Measurements from ENCODE around the gene YIPF6.
"Not testable (repeated sequence)": the region's sequence is repeated elsewhere in the genome, so short reads cannot be mapped to it uniquely, and the experiment has no call there.

YIPF6 gene

DNA sequence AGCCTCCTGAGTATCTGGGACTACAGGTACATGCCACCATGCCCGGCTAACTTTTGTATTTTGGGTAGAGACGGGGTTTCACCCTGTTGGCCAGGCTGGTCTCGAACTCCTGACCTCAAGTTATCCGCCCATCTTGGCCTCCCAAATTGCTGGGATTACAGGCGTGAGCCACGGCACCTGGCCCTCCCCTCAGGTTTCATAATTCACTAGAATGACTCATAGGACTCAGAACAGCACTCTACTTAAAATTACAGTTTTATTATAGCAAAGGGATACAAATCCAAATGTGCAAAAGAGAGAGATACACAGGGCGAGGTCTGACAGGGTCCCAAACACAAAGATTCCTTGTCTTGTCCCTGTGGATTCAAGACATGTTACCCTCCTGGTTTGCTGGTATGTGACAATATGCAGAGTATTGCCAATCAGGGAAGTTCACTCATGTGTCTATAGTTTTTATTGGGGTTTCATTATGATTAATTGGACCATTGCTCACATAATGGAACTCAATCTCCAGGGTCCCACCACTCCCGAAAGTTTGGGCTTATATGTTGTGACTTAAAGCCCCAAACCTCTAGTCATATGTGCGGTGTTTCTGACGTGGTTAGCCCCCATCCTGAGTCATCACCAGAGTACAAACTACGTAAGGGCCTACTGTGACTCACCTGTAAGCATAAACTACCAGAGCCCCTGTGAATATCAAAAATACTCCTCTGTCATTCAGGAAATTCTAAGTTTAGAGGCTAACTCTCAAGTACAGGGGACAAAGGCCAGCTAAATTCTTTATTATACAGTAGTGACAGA is 5.2 kb downstream of the YIPF6 start:
- Histone ChIP-seq H3K27ac (ENCODE audit: low read depth, low read length) (no peak overlapping the region), H3K36me3 (ENCODE audit: control insufficient read depth in 5 of 5, insufficient read depth in 5 of 5, low read length in 5 of 5) (no peaks in the 10 kb centered on the region), H3K4me3 (ENCODE audit: low read depth in 1 of 5, low read length in 5 of 5) (no peak overlapping the region), H3K4me1 (ENCODE audit: control insufficient read depth in 5 of 5, insufficient read depth in 5 of 5, low read length in 5 of 5) (peaks cover 0 to 10% (median 7%) of the 10 kb centered on the region in 5 donors), H3K27me3 (ENCODE audit: control insufficient read depth in 5 of 5, insufficient read depth in 4 of 5, low read length in 5 of 5) (peaks cover 0 to 2% (median 0%) of the 10 kb centered on the region in 5 donors), H3K9ac (ENCODE audit: low read length in 5 of 5) (no peak overlapping the region), H3K9me3 (ENCODE audit: control insufficient read depth in 5 of 5, low read length in 5 of 5) (no peaks in the 10 kb centered on the region)

DNA sequence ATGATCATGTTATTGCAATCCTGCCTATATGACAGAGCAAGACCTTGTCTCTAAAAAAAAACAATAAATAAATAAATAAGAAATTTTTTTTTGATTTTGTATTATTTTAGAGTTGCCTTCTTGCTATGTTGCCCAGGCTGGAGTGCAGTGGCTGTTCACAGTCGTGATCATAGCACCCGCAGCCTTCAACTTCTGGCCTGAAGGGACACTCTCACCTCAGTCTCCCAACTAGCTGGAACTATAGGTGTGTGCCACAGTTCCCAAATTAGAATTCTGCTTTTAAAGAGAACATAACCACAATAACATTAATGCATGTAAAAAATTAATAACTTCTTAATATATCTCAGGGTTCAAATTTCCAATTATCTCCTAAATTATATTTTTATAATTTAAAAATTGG is 7.8 kb downstream of the YIPF6 start:
- H3K27me3 ChIP-seq (ENCODE audit: control insufficient read depth in 5 of 5, insufficient read depth in 4 of 5, low read length in 5 of 5): peaks cover 0 to 3% (median 3%) of the 10 kb centered on the region in 5 donors
- H3K9me3 ChIP-seq (ENCODE audit: control insufficient read depth in 5 of 5, low read length in 5 of 5): no peaks in the 10 kb centered on the region
- peaks cover 0 to 2% (median 0%) of the 10 kb centered on the region in 5 donors for H3K4me1 ChIP-seq (ENCODE audit: control insufficient read depth in 5 of 5, insufficient read depth in 5 of 5, low read length in 5 of 5)
- H3K9ac ChIP-seq (ENCODE audit: low read length in 5 of 5): no peak overlapping the region
- H3K27ac ChIP-seq (ENCODE audit: low read depth, low read length): no peak overlapping the region
- H3K4me3 ChIP-seq (ENCODE audit: low read depth in 1 of 5, low read length in 5 of 5): no peak overlapping the region
- H3K36me3 ChIP-seq (ENCODE audit: control insufficient read depth in 5 of 5, insufficient read depth in 5 of 5, low read length in 5 of 5): peaks cover 0 to 2% (median under 1%) of the 10 kb centered on the region in 5 donors

DNA sequence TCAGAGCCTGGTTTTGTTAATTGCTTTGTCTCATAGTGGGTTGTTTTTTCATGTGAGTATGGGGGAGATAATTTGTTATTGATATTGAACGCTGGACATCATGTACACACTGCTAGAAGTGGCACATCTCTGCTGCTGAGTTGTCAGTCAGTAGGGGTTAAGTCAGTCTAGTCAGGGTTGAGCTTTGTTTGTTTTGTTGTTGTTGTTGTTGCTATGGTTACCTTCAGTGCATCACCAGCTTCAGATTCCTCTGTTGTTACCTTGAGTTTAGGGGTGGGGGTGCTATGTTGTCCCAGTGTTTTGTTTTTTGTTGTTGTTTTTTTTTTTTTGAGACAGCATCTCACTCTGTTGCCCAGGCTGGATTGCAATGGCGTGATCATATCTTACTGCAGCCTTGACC is 9.9 kb downstream of the YIPF6 start:
- no peaks in the 10 kb centered on the region for H3K9me3 ChIP-seq (ENCODE audit: control insufficient read depth in 5 of 5, low read length in 5 of 5)
- no peak overlapping the region for H3K4me3 ChIP-seq (ENCODE audit: low read depth in 1 of 5, low read length in 5 of 5)
- H3K27ac ChIP-seq (ENCODE audit: low read depth, low read length): no peak overlapping the region
- peaks cover 0 to 3% (median 3%) of the 10 kb centered on the region in 5 donors for H3K27me3 ChIP-seq (ENCODE audit: control insufficient read depth in 5 of 5, insufficient read depth in 4 of 5, low read length in 5 of 5)
- H3K4me1 ChIP-seq (ENCODE audit: control insufficient read depth in 5 of 5, insufficient read depth in 5 of 5, low read length in 5 of 5): peaks cover 0 to 2% (median 0%) of the 10 kb centered on the region in 5 donors
- no peak overlapping the region for H3K9ac ChIP-seq (ENCODE audit: low read length in 5 of 5)
- H3K36me3 ChIP-seq (ENCODE audit: control insufficient read depth in 5 of 5, insufficient read depth in 5 of 5, low read length in 5 of 5): peaks cover 0 to 7% (median 3%) of the 10 kb centered on the region in 5 donors

DNA sequence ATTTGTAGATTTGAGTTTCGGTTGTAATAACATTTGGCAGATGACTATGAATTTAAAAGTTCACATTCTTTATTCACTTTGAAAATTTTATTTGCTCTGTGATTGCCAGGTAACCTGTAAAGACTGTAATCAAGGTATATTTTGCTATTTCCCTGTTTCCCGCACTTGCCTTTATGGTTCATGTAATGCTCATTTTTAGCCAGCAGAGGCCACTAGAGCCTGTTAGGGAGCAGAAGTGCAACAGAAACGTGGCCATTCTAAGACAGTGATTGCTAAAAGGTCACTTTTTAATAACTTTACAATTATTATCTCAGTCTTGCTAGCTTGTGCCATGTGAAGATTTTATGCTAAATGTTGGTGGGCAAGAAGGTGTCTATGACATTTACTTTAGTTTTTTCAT is 12.4 kb downstream of the YIPF6 start:
- no peak overlapping the region for H3K27ac ChIP-seq (ENCODE audit: low read depth, low read length)
- H3K36me3 ChIP-seq (ENCODE audit: control insufficient read depth in 5 of 5, insufficient read depth in 5 of 5, low read length in 5 of 5): peaks cover 3 to 18% (median 10%) of the 10 kb centered on the region in 5 donors
- no peaks in the 10 kb centered on the region for H3K9me3 ChIP-seq (ENCODE audit: control insufficient read depth in 5 of 5, low read length in 5 of 5)
- peaks cover 0 to 3% (median 3%) of the 10 kb centered on the region in 5 donors for H3K27me3 ChIP-seq (ENCODE audit: control insufficient read depth in 5 of 5, insufficient read depth in 4 of 5, low read length in 5 of 5)
- H3K9ac ChIP-seq (ENCODE audit: low read length in 5 of 5): no peak overlapping the region
- H3K4me3 ChIP-seq (ENCODE audit: low read depth in 1 of 5, low read length in 5 of 5): no peak overlapping the region
- H3K4me1 ChIP-seq (ENCODE audit: control insufficient read depth in 5 of 5, insufficient read depth in 5 of 5, low read length in 5 of 5): peaks cover 0 to 2% (median 0%) of the 10 kb centered on the region in 5 donors

DNA sequence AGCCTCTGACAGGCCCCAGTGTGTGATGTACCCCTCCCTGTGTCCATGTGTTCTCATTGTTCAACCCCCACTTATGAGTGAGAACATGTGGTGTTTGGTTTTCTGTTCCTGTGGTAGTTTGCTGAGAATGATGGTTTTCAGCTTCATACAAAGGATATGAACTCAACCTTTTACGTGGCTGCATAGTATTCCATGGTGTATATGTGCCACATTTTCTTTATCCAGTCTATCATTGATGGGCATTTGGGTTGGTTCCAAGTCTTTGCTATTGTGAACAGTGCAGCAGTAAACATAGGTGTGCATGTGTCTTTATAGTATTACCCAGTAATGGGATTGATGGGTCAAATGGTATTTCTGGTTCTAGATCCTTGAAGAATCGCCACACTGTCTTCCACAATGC is 25.8 kb downstream of the YIPF6 start:
- peaks cover 14 to 45% (median 21%) of the 10 kb centered on the region in 5 donors for H3K36me3 ChIP-seq (ENCODE audit: control insufficient read depth in 5 of 5, insufficient read depth in 5 of 5, low read length in 5 of 5)
- not testable (repeated sequence) for H3K27me3 ChIP-seq (ENCODE audit: control insufficient read depth in 5 of 5, insufficient read depth in 4 of 5, low read length in 5 of 5); H3K9ac ChIP-seq (ENCODE audit: low read length in 5 of 5); H3K9me3 ChIP-seq (ENCODE audit: control insufficient read depth in 5 of 5, low read length in 5 of 5); H3K4me1 ChIP-seq (ENCODE audit: control insufficient read depth in 5 of 5, insufficient read depth in 5 of 5, low read length in 5 of 5); H3K27ac ChIP-seq (ENCODE audit: low read depth, low read length); H3K4me3 ChIP-seq (ENCODE audit: low read depth in 1 of 5, low read length in 5 of 5)

DNA sequence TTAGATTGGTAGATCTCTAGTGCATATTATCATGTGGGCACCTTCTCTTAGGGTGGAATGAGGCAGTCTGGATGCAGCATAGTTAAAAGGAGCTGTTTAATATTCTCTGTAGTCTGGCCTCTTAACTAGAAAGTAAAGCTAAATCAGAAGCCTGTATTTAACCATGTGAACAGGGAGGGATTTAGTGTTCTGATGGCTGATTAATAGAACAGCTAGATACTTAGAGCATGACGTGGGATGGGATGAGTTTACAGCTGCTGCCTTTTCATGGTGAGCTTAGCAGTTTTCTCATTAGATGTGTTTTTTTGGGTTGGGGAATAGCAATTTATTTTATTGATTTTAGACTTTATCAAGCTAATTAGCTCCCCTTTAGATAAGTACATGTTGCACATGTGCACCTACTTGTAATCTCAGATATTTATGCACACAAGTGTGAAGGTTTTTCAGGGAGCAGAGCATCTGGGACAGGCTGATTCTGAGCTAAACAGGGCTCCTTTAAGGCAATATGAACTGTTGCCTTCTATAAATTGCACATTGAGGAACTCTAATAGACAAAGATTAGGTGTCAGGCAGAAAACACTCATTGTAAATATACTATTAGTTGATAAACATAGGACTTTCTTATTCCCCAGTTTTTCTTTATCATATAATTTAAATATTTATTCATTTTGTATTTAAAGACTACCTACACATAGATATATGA is 34.1 kb downstream of the YIPF6 start:
- no peaks in the 10 kb centered on the region for H3K27me3 ChIP-seq (ENCODE audit: control insufficient read depth in 5 of 5, insufficient read depth in 4 of 5, low read length in 5 of 5)

DNA sequence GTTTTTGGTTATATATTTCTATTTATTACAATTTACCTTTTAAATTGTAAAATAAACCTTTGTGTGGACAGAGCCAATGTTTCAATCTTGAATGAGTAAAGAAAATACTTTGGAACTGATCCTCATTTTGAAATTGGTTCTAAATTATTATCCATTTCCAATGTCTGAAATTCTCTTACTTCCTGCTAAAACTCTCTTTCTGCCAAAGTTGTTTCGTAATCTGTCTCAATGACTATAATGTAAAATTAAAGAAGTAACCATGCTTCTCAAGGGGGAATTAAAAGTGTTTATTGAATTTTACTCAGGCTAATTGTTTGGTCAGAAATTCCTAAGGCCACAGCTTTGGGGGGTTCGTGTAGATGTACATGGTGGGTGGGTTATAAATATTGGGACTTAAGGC is 34.8 kb downstream of the YIPF6 start:
- Histone ChIP-seq H3K27me3 (ENCODE audit: control insufficient read depth in 5 of 5, insufficient read depth in 4 of 5, low read length in 5 of 5) (no peaks in the 10 kb centered on the region), H3K9me3 (ENCODE audit: control insufficient read depth in 5 of 5, low read length in 5 of 5) (no peaks in the 10 kb centered on the region), H3K36me3 (ENCODE audit: control insufficient read depth in 5 of 5, insufficient read depth in 5 of 5, low read length in 5 of 5) (peaks cover 8 to 28% (median 9%) of the 10 kb centered on the region in 5 donors), H3K4me1 (ENCODE audit: control insufficient read depth in 5 of 5, insufficient read depth in 5 of 5, low read length in 5 of 5) (no peaks in the 10 kb centered on the region), H3K9ac (ENCODE audit: low read length in 5 of 5) (no peak overlapping the region), H3K27ac (ENCODE audit: low read depth, low read length) (no peak overlapping the region), H3K4me3 (ENCODE audit: low read depth in 1 of 5, low read length in 5 of 5) (no peak overlapping the region)

More for the DNA sequence above, 34.1 kb downstream of the YIPF6 start:
- Histone ChIP-seq H3K9ac (ENCODE audit: low read length in 5 of 5) (no peak overlapping the region), H3K4me3 (ENCODE audit: low read depth in 1 of 5, low read length in 5 of 5) (no peak overlapping the region), H3K36me3 (ENCODE audit: control insufficient read depth in 5 of 5, insufficient read depth in 5 of 5, low read length in 5 of 5) (peaks cover 8 to 28% (median 11%) of the 10 kb centered on the region in 5 donors), H3K9me3 (ENCODE audit: control insufficient read depth in 5 of 5, low read length in 5 of 5) (no peaks in the 10 kb centered on the region), H3K4me1 (ENCODE audit: control insufficient read depth in 5 of 5, insufficient read depth in 5 of 5, low read length in 5 of 5) (no peaks in the 10 kb centered on the region), H3K27ac (ENCODE audit: low read depth, low read length) (no peak overlapping the region)

DNA sequence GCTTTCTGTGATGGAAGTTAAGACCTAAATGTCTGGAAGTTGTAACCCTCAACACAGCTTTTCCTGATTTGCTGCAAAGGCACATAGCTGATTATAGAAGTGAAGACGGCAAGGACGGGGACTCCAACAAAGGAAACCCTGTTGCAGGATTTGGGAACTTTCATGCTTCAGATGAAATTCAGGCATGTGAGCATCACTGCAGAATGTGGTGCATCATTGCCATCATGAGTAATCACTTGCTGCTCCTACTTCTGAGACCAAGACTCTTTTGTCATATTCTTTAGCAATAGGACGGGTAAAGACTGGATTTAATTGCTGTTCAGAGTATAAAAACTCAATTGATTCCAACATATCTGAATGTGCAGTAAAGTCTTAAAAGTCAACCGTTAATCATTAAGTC is 35.8 kb downstream of the YIPF6 start:
- peaks cover 0 to 2% (median 0%) of the 10 kb centered on the region in 5 donors for H3K27me3 ChIP-seq (ENCODE audit: control insufficient read depth in 5 of 5, insufficient read depth in 4 of 5, low read length in 5 of 5)
- no peaks in the 10 kb centered on the region for H3K4me1 ChIP-seq (ENCODE audit: control insufficient read depth in 5 of 5, insufficient read depth in 5 of 5, low read length in 5 of 5)
- H3K9ac ChIP-seq (ENCODE audit: low read length in 5 of 5): no peak overlapping the region
- peaks cover 3 to 27% (median 9%) of the 10 kb centered on the region in 5 donors for H3K36me3 ChIP-seq (ENCODE audit: control insufficient read depth in 5 of 5, insufficient read depth in 5 of 5, low read length in 5 of 5)
- no peak overlapping the region for H3K4me3 ChIP-seq (ENCODE audit: low read depth in 1 of 5, low read length in 5 of 5)
- H3K9me3 ChIP-seq (ENCODE audit: control insufficient read depth in 5 of 5, low read length in 5 of 5): no peaks in the 10 kb centered on the region
- no peak overlapping the region for H3K27ac ChIP-seq (ENCODE audit: low read depth, low read length)

DNA sequence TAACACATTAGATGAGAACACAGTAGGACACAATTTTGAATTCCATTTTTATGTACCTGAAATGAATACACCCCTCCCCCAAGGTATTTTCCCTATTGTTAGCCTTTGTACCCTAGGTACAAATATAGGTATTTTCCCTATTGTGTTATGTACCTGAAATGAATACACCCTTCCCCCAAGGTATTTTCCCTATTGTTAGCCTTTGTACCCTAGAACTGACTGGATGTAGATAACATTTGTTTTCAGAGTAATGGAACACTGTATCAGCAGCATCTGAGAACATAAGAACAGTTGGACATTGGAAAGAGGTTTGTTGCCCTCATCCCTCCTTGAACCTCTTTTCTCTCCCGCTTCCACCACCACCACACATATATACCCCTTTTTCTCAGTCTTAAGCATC is 37.6 kb downstream of the YIPF6 start:
- Histone ChIP-seq H3K27me3 (ENCODE audit: control insufficient read depth in 5 of 5, insufficient read depth in 4 of 5, low read length in 5 of 5) (peaks cover 0 to 4% (median 0%) of the 10 kb centered on the region in 5 donors), H3K9me3 (ENCODE audit: control insufficient read depth in 5 of 5, low read length in 5 of 5) (no peaks in the 10 kb centered on the region), H3K9ac (ENCODE audit: low read length in 5 of 5) (no peak overlapping the region), H3K36me3 (ENCODE audit: control insufficient read depth in 5 of 5, insufficient read depth in 5 of 5, low read length in 5 of 5) (peaks cover 2 to 16% (median 6%) of the 10 kb centered on the region in 5 donors), H3K4me1 (ENCODE audit: control insufficient read depth in 5 of 5, insufficient read depth in 5 of 5, low read length in 5 of 5) (no peaks in the 10 kb centered on the region), H3K27ac (ENCODE audit: low read depth, low read length) (no peak overlapping the region), H3K4me3 (ENCODE audit: low read depth in 1 of 5, low read length in 5 of 5) (no peak overlapping the region)

DNA sequence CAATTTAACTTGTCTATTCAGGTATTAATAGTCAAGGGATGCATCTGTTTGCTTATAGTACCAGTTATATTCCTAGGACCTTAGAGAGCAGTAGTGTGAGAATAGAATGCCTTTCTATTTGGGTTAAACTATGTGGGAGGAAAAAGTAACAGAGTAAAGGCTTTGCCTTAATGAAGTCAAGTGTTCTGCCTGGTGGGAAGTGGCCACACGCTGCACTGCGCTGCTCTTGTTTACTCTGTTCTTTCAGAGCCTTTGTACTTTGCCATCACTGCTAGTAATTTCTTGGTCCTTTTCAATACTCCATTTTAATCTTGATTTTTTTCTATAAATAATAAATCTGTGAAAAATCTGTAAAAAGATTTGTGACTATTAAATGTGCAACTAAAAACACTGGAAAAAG is 38.0 kb downstream of the YIPF6 start:
- Histone ChIP-seq H3K36me3 (ENCODE audit: control insufficient read depth in 5 of 5, insufficient read depth in 5 of 5, low read length in 5 of 5) (peaks cover 2 to 12% (median 3%) of the 10 kb centered on the region in 5 donors), H3K4me3 (ENCODE audit: low read depth in 1 of 5, low read length in 5 of 5) (no peak overlapping the region), H3K4me1 (ENCODE audit: control insufficient read depth in 5 of 5, insufficient read depth in 5 of 5, low read length in 5 of 5) (no peaks in the 10 kb centered on the region), H3K9me3 (ENCODE audit: control insufficient read depth in 5 of 5, low read length in 5 of 5) (no peaks in the 10 kb centered on the region), H3K27ac (ENCODE audit: low read depth, low read length) (no peak overlapping the region), H3K27me3 (ENCODE audit: control insufficient read depth in 5 of 5, insufficient read depth in 4 of 5, low read length in 5 of 5) (peaks cover 0 to 4% (median 0%) of the 10 kb centered on the region in 5 donors), H3K9ac (ENCODE audit: low read length in 5 of 5) (no peak overlapping the region)
